ENCODE data around the gene APBB3.

DNA sequence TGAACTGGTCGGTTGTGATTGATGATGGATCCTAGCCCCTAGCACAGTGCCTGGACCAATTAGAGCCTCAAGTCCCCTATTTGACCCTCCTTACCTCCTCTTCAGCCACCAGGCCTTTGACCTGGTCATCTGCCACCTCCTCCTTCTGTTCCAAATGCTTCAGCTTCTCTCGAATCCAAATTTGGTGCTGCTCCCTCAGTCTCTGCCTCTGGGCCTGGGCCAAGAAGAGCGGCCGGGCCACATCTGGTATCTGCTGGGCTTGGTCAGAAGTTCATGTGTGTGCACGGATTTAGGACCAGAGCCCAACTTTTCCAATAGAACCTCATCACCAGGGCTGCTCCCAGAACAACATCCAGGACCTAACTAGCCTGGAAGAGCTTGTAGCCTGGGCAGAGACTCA lies 6.7 kb upstream of the APBB3 start:
- TF ChIP-seq, protein P1, sequence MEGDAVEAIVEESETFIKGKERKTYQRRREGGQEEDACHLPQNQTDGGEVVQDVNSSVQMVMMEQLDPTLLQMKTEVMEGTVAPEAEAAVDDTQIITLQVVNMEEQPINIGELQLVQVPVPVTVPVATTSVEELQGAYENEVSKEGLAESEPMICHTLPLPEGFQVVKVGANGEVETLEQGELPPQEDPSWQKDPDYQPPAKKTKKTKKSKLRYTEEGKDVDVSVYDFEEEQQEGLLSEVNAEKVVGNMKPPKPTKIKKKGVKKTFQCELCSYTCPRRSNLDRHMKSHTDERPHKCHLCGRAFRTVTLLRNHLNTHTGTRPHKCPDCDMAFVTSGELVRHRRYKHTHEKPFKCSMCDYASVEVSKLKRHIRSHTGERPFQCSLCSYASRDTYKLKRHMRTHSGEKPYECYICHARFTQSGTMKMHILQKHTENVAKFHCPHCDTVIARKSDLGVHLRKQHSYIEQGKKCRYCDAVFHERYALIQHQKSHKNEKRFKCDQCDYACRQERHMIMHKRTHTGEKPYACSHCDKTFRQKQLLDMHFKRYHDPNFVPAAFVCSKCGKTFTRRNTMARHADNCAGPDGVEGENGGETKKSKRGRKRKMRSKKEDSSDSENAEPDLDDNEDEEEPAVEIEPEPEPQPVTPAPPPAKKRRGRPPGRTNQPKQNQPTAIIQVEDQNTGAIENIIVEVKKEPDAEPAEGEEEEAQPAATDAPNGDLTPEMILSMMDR (IDR thresholded peaks at IDR 0.05; ENCODE audit: poor library complexity, severe bottlenecking): no peak
- no peak for TF ChIP-seq EZH2 (IDR thresholded peaks at IDR 0.05; ENCODE audit: borderline replicate concordance, insufficient read depth, low read length, poor library complexity, severe bottlenecking)
- TF ChIP-seq SMC3 (conservative IDR thresholded peaks at IDR 0.05; ENCODE audit: poor library complexity): no peak
- TF ChIP-seq EP300 (conservative IDR thresholded peaks at IDR 0.05; ENCODE audit: poor library complexity, severe bottlenecking): no peak
- TF ChIP-seq POLR2AphosphoS5 (IDR thresholded peaks at IDR 0.05): no peak
- TF ChIP-seq RAD21 (conservative IDR thresholded peaks at IDR 0.05): no peak
- TF ChIP-seq, protein P2, sequence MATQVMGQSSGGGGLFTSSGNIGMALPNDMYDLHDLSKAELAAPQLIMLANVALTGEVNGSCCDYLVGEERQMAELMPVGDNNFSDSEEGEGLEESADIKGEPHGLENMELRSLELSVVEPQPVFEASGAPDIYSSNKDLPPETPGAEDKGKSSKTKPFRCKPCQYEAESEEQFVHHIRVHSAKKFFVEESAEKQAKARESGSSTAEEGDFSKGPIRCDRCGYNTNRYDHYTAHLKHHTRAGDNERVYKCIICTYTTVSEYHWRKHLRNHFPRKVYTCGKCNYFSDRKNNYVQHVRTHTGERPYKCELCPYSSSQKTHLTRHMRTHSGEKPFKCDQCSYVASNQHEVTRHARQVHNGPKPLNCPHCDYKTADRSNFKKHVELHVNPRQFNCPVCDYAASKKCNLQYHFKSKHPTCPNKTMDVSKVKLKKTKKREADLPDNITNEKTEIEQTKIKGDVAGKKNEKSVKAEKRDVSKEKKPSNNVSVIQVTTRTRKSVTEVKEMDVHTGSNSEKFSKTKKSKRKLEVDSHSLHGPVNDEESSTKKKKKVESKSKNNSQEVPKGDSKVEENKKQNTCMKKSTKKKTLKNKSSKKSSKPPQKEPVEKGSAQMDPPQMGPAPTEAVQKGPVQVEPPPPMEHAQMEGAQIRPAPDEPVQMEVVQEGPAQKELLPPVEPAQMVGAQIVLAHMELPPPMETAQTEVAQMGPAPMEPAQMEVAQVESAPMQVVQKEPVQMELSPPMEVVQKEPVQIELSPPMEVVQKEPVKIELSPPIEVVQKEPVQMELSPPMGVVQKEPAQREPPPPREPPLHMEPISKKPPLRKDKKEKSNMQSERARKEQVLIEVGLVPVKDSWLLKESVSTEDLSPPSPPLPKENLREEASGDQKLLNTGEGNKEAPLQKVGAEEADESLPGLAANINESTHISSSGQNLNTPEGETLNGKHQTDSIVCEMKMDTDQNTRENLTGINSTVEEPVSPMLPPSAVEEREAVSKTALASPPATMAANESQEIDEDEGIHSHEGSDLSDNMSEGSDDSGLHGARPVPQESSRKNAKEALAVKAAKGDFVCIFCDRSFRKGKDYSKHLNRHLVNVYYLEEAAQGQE (IDR thresholded peaks at IDR 0.05; ENCODE audit: borderline replicate concordance): no peak
- no peak for TF ChIP-seq TAF1 (IDR thresholded peaks at IDR 0.05; ENCODE audit: low read depth)
- TF ChIP-seq MXI1 (conservative IDR thresholded peaks at IDR 0.05; ENCODE audit: poor library complexity, severe bottlenecking): no peak

Data from neural cell (in vitro differentiated cells).